NOMO-1 treated with DMSO at 0.1 percent for 48 hours (cell line): ENCODE data around the gene FOXP1.

Experiments
- DNase-seq: peaks from one replicate; lab custom pipeline; 2025; ENCODE audit not compliant: unreplicated experiment; lab: John Stamatoyannopoulos, UW

Gene FOXP1

DNA sequence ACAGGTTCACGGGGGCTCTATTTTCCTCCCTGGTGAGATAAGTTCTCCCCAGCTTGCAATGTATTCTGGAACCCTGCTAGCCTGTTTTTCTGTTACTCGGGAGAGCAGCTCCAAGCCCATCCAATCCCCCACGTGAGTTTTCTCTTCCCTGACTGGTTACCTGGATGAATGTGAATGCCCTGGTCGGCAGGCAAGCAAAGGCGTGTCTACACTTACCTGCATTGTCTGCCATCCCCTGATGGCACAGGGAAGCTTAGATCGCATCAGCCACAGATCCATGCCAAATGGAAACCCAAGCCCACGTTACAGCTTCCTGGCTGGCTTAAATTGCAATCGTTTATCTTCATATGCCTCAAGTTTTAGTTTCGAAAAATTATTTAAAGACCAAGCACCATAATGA lies 149.9 kb downstream of the FOXP1 start:
- no peak for DNase-seq

DNA sequence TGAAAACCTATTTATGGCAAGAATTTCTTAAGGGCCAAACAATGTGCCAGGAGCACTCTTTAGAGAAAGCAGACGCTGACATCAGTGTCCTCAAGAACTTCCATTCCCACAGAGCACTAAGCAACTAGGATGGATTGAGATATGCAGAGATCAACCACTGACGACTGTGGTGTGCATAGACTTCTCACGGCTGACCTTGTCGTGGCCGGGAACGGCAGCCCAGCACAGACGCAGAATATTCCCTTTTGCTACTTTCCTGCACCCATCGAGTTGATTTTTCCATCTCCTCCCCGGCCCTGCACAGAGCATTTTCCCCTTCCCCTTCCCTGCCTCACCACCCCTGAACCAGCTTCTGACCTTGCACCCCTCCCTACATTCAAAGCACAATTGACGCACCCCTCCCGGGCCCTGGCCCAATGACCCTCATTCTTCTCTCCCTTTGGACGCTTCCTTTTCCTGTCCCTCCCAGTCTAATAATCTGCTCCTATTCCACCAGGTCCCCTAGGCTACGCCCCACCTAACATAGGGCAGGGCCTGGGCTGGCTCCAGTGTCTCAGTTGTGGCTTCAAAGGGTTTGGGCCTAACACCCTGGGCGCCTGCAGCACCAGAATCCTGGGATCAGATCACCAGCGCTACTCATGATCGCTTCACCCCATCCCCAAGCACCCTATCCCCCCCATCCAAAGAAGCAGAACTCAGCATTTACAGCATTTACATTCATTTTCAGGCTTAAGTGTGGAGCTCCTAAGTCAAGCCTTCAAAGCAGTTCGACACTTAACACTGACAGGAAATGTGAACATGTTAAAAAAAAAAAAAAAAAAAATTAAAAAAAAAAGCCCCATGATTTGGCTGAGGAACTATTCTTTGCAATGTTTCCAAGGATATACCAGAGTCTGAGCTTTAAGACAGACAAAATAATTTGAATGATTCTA lies 151.2 kb downstream of the FOXP1 start:
- DNase-seq = no peak

DNA sequence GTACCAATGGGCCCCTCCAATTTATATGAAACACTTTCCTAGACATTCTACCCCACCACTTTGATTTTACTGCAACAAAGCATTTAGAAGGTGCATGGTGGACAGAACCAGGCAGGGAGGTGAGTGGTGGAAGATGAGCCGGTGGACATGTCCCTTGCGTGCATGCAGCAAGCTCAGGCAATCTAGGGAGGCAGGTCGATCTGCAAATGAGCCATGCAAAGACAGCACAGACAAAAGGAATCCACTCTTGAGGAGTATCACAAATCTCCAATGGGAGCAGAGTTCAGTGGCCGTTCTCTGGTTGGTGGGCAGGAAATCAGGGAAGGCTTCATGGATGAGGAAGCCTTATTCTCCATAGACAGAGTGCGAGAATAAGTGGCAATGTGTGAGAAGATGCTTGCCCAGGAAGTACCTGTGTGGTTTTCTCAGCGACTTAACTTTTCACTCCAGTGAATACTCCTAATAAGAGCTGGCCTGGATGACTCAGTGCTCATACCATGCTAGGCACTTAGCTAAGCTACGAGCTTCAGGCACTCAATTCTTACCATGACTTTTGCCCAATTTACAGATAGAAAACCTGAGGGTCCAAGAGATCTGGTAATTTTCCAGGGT lies 152.5 kb downstream of the FOXP1 start:
- no peak for DNase-seq

DNA sequence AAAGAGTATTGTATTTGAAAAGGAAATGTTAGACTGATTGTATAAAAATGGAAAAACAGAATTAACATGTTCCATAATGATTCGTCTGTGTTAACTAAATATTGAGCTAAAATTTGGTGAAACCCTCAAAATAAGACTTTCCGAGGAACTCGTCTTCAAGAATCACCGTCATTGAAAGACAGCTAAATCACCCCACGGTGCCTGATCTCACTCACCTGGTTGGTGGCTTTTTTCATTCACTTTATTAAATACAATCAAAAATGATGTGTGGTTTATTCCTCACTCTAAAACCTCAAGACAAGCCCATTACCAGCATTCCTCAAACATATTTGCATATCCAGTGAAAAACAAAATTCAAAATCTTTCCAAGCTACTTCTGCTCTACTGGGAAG lies 153.9 kb downstream of the FOXP1 start:
- no peak for DNase-seq

DNA sequence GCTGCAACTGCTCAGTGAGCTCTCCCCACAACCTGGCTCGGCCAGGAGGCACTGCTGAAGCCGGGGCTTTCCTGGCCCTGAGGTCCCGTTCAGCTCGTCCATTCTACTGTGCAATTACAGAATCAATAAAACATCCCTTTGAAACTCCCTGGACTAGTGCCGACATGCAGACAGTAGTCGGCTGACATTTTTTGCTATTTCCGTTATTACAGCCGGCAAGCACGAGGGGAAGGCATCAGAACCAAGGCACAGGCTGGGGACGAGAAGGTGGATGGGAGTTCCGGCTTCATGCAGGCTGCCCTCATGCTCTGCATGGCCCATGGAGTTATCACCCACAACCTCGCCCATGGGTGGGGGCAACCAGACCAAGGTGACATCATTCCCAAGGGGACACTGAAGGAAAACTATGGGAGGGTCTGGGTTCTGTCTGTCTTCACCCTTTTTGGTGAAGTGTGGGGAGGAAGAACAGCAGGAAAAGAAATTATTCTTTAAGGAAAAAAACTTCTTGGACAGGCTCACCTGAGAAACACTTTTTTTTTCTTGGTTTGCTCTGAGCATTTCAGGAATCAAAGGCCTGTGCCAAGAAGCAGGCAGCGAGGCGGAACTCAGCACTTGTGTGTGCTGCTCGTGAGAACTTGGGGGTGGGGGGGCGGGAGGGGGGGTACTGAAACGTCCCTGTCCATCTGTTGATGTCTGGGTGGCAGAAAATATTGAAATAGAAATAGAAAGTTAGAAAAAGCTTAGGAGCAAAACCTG lies 154.5 kb downstream of the FOXP1 start:
- DNase-seq = no peak

DNA sequence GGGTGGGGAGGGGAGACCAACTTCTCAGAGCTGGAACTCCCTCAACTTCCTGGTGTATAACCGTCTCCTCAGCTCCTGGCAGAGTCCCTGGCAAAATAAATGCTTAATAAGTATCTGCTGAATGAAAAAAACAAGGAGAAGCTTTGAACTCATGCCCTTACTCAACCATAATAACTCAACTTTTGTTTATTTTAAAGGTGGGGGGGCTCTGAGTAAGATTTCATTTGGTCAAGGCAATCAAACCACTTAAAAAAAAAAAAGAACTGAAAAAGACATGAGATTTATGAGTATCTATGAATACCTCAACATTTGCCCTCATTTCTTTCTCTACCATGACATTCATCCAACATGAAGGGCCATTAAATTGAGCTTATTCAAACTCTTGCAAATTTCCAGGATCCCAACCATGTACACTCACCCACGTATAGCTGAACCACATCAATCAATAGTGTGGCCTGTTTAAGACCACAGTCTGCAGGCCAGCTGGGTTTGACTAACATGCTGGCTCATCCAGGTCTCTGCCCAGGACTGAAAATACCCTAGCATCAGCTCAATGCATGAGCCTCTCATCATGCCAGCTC lies 157.9 kb downstream of the FOXP1 start:
- DNase-seq = peak; percentile 58

DNA sequence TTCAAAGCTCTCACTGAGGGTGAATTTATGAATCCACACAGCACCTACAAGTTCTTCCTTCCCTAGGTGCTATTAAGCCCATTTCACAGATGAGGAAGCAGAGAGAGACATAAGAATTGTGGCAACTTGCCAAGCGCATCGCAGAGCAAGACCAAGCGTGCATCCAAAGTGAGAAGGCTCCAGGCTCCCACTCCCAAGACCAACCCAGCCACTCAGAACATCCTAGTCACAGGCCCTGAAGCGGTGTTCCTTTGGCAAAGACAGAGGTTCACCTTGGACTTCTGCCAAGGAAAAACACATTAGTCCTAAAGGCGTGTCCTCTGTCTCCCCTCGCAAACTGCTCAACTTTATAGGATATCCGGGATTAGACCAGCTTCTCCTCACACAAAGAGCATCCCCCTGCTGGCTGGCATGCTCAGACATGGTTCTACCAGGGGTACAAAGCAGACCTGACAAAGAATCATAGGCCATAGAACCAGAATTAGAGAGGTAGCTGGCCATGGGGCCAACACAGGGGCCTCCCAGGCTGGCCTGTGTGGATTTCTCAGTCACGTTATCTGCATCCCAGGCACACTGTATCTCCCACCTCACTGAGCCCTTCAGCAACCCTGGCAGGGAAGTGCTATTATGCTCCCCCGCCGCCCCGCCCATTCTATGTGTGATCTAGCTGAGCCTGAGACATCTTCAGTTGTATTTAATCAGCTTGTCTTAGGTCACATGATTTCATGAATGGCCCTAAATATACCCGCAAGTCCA lies 160.2 kb downstream of the FOXP1 start:
- no peak for DNase-seq

DNA sequence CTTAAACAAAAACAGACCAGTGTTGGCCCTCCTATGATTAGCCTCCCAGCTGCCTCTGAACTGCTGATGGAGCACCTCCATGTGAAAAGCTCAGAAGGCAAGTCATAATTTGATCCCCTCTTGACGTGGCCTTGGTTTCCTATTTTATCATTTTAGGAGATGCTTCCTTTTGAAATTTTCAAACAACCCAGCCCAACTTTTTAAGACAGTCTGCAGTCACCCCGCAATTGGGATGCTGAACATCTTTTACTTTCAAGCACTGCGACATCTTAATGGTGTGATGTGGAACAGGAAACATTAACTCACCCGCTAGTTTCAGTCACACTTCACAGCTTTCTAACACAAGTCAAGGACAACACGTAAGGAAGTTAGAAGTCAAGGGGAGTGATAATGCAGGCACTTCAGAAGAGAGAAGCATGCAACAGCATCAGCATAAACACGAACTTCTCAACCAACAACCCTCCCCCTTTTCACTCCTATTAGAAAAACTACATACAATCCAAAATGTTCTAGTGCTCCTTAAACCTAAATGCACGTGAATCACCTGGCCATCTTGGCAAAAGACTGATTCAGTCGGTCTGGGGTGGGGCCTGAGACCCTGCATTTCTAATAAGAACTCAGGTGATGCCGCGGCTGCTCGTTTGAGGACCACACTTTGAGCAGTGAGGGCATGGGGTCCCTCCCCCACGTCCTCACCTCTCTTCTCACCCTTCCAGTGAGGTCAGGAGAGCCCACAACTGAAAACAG lies 161.5 kb downstream of the FOXP1 start:
- peak; percentile 62 for DNase-seq

DNA sequence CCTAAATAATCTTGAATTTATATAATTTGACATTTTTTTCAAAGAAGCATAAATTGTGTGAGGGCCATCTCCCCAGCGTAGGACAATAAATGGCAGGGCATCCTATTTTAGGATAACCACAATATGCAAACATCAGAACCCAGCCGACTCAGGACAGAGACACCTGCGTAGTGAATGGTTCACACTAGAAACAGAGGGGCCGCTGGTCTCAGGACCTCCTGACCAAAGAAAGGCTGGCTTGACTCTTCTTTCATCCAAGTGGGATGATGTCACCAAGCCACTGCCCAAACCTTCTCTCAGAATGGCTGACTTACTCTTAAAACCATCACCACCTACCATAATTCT lies 162.1 kb downstream of the FOXP1 start:
- no peak for DNase-seq

DNA sequence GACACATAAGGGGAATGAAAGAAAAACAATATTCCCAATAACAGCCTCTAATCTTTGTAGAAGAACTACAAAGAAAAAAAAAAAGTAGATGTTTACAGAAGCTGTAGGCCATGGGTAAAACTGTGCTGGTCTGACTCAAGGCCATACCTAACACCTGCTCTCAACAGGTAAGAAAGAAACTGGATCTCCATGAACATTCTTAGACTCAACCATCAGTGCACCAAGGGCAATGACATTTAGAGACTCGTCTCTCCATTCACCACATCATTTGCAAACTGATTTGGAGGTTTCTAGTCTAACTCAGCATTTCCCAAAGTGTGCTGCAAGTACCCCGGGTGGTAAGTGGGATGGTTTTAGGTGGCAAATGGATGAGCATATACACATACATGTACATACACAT lies 164.2 kb downstream of the FOXP1 start:
- DNase-seq = no peak

DNA sequence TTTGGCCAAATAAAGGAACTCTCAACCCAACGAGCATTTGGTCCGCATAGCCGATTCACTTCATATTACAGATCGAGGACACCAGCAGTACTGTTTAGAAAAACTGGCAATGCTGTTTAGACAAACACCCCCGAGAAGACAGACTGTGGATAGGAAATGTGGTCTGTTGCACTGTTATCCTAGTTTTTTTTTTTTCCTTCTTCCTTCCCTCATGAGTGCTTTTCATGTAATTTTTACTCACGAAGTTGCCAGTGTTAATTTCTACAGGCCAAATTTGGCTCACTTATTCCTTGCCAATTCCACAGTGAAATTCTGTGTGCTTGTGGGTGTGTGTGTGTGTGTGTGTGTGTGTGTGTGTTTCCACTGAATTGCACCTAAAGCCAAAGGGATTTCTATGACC lies 165.7 kb downstream of the FOXP1 start:
- DNase-seq = no peak

DNA sequence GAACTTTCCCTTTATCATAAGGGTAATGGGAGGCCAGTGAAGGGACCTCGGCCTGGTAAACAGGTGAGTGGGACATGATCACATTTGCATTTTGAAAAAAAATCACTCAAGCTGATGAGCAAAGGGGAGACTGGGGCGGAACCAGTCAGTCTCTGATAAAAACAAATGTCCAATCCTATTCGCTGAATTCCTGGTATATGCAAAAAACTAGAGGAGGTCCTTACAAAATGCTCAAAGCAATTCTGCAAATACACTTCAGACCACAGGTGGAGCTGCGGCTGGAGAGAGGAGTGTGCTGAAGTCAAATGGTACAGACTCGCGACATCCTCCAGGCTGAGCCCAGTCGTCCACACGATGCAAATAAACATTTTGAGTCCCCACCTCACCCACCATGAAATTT lies 166.7 kb downstream of the FOXP1 start:
- DNase-seq = no peak

DNA sequence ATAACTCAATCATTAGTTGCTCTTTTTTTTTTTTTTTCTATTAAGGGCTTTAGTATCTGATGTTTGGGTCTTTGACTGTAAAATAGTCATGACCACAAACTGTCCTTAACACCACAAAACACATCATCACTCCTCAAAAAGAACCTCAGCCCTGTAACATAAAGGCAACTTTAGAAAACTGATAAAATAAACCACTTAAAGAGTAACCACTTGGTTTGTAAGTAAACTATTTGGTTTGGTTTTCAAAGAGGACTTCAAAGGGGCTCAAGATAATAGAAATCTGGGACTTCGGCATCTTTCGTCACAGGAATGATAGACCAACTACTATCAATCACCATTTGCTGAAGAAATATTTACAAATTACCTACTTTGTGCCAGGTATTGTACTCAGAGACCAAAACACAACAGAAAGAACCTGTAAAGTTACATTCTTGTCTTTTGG lies 167.8 kb downstream of the FOXP1 start:
- no peak for DNase-seq

DNA sequence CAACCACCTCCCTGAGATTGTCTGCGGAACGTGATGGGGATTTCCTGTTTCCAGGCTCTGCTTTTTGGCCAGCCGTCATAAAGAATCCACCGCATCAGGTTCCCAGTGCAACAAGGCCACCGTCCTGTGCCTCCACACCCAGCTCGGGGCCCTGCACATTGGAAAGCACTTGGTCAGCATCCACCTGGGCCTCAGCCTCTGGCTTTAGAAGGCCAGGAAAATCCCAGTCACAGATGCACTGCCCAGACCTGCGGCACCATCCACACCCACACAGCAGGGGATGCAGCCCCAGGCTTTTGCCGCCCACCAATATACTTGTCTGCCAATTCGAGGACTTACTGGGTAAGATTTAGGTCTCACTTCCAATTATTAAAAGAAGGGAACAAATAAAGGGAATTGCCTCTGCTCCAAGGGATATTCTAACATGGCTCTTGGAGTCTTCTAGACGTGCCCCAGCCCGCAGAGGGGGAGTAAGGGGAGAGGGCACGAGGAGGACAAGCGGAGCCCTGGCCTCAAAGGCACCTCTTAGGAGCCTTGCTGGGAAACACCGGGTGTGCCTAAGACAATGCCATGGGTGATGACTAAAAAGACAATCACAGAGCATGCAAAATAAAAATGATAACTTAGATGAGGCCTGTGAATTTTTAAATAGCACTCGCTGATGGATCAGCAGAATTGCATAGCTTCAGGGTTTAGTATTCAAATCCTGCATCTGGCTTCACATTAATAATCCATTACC lies 169.2 kb downstream of the FOXP1 start:
- DNase-seq = no peak

DNA sequence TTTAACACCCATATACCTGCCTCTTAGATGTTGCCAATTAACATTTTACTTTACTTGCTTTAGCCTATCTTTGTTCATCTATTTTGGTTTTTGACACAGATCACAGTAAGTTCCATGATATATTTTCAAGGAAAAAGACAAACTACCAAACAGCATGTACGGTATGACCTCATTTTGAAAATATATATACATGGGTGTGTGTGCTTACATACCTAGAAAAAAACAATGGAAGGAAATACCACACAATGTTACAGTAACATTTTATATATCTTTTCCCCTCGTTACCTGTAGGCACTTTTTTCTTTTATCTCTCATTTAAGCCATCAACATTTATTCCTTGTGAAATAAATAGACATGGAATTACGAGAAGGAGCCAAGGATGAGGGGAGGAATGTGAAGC lies 170.0 kb downstream of the FOXP1 start:
- DNase-seq = no peak

DNA sequence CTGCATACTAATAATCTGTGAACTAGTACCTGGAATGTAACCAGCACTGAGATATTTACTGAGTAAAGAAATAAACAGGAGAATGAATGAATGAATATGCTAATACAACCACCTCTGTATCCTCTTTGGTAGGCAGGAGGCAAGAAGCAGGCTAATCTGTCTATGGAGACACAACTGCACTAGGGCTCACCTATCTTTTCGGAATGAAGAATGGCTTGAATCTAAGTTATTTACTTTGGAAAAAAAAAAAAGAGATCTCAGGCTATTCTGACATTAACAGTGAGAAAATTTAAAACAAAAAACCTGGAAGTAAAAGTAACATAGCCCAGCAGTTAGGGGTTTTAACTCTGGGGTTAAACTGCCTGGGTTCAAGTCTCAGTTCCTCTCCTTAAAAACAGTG lies 174.2 kb downstream of the FOXP1 start:
- no peak for DNase-seq

DNA sequence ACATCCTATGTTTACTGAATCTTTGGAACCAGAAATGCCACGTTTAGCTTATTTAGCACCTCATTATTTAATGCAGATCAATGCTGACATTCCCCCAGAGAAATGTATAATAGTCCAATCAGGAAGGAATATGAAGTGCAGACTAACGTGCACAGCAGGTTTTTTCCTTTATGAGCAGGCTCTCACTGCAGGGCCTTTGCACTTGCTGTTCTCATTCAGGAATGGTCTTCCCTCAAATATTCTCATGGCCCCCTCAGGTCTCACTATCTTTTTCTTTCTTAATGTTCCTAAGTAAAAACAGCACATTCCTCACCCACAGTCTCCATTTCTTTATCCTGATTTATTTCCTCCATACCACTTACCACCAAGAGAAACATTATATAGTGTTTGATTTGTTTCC lies 174.6 kb downstream of the FOXP1 start:
- DNase-seq = no peak

DNA sequence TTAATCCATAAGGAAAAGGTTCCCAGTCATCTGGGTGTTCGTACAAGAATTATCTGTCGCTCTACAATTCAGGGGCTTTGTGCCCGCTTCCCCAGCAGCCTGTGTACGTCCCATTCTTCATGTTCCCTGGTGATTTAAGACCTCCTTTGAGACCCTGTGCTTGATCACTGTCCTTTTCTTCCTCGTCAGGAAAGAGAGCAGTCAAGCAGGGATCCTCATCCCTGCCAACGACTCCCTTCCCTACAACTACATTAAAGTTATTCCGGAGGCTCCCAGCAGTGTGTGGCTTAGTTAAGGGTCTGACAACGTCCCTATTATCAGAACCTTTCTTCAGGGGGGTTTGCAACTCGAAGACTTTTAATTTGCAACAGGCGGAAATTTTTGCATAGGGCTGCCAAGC lies 175.7 kb downstream of the FOXP1 start:
- no peak for DNase-seq

DNA sequence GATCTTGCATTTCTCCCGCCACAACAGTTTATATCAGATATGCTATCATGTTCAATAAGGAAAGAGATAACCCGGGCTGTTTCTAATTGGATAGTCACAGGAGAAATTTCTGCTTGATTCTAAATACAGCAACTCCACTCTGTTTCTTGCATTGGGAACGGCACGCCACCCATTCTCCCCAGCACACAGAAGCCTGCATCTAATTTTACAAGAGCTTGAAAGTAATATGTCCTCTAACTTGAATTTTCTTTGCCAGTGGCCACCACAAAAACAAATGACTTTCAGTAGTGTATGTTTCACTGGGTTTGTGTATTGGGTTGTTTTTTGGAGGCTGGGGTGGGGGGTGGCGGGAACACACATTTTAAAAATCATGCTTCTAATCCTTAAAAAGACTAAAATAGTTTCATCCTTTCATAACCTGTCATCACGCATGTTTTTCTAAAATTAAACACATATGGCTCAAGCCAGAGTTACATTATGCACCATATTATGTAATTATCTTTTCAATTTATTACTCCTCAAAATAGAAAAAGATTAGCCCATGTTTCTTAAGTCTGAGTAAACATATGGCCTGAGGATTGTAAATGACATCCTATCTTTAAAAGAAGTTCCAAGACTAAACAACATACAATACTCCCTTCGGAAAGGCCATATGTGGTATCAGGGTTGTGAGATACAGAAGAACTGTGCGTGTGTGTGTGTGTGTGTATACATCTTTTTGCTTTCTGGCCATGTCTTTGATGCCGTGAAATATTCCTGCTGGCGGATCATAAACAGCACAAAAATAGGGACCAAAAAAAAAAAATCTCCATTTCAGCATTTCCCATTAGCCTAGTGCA lies 176.3 kb downstream of the FOXP1 start:
- peak; percentile 37 for DNase-seq
